Stomach (tissue), 9 donors: ENCODE results near the gene OTULIN. TPM values are rescaled to one million over a fixed set of nuclear protein-coding genes. Genes with fewer than 3 reads are reported as not detected.

Experiments
- DNase-seq, 2 donors: peaks; one replicate each; pipeline versions ENCODE4 v3.0.0 to v3.0.0-alpha.2; 2013 to 2019
- H3K27ac ChIP-seq, 5 donors: fragments of 200-600 bp in 4 of 5; sonication (generic) in 4 of 5; one replicate each; pipeline ENCODE4 v1.5.1; 2013 to 2019; ENCODE audit warnings: mild to moderate bottlenecking in 1 of 5, moderate library complexity in 1 of 5
- H3K27me3 ChIP-seq, 3 donors: fragments of 200-600 bp; sonication (generic); one replicate each; pipeline ENCODE4 v1.5.1; 2017 to 2019; ENCODE audit warnings: mixed run types in 1 of 3
- H3K36me3 ChIP-seq, 4 donors: fragments of 200-600 bp; sonication (generic); 1 replicate in 3 of 4; 2 replicates in 1 of 4; pipeline ENCODE4 v1.5.1; 2016 to 2019
- H3K4me1 ChIP-seq, 4 donors: fragments of 200-600 bp; sonication (generic); one replicate each; pipeline ENCODE4 v1.5.1; 2016 to 2019
- H3K4me3 ChIP-seq, 4 donors: fragments of 200-600 bp; sonication (generic) in 3 of 4; one replicate each; pipeline ENCODE4 v1.5.1; 2016 to 2019; ENCODE audit warnings: mild to moderate bottlenecking in 1 of 4
- H3K9me3 ChIP-seq, 4 donors: fragments of 200-600 bp; sonication (generic); one replicate each; pipeline ENCODE4 v1.5.1; 2016 to 2019
- CTCF ChIP-seq, 7 experiments: fragments of 450-650 bp in 4 of 7; fragments of 200-600 bp in 3 of 7; sonication (generic) in 3 of 7; IDR thresholded peaks; one replicate each; pipeline ENCODE4 v1.5.1; 2016 to 2019; ENCODE audit warnings: antibody characterized with exemption in 7 of 7, control low read depth in 2 of 7, mild to moderate bottlenecking in 1 of 7
- EP300 ChIP-seq: sonication (generic); formaldehyde crosslinking; IDR thresholded peaks from one replicate; pipeline ENCODE4 v1.6.1; 2017; ENCODE audit warnings: antibody characterized with exemption
- POLR2A ChIP-seq, 4 donors: fragments of 450-650 bp; IDR thresholded peaks; one replicate each; pipeline ENCODE4 v1.6.1; 2016; ENCODE audit warnings: antibody characterized with exemption in 4 of 4, control low read depth in 2 of 4, mild to moderate bottlenecking in 1 of 4, moderate library complexity in 1 of 4
- POLR2AphosphoS5 ChIP-seq, 3 donors: sonication (generic); formaldehyde crosslinking; IDR thresholded peaks; one replicate each; pipeline ENCODE4 v1.6.1; 2016; ENCODE audit warnings: antibody characterized with exemption in 3 of 3
- WGBS, 5 donors: extraction: QIAGEN DNeasy Blood & Tissue Kit in 3 of 5; methylation state at CpG; one replicate each; pipeline versions ENCODE4 v1.1.5 to v1.1.7; 2013 to 2018; 5-methylcytosine and 5-hydroxymethylcytosine counted together
- intact Hi-C: fragments of 100-400 bp; cut with DNase I; formaldehyde crosslinking; loops from one replicate; pipeline ENCODE4 v1.15.1; 2023; ENCODE audit warnings: low total_unique reads
- polyA plus RNA-seq, 3 donors: library from polyadenylated mRNA; stranded (reverse); fragments of 200-250 nt; gene quantifications; one replicate each; pipeline ENCODE4 v1.2.3, GENCODE V29; 2013
- total RNA-seq, 5 donors: library from RNA; depleted of rRNA; stranded (reverse); fragments of >200 nt; gene quantifications; one replicate each; pipeline versions ENCODE4 v1.1.0 to v1.2.3, GENCODE V29; 2014 to 2016
- donor health status: healthy with polysubstance abuse.
- donor health status: Bipolar disorder and iron deficiency.
- donor health status: healthy.

The OTULIN gene
- total and polyA plus RNA-seq, 8 donors: 2.5 to 47.2 (median 13.7) TPM

DNA sequence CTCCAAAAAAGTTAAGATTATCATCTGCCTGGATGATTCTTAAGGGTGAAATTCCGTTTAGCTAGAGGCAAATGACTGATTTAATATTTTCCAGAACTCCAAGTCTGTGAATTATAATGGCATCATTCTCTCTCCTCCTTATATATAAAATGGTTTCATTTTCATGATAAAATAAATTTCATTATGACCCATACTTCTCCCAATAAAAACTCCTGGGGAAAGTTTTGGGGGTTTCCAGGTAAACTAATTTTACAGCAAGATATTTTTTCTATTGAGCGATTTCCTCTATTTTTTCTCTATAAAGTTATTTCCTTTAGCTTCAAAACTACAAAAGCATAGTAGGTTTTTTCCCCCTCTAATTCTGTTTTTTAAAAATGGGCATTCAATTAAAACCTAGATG is 7.6 kb upstream of the OTULIN start:
- Histone ChIP-seq H3K4me1 (no peaks in the 10 kb centered on the region), H3K27me3 (no peaks in the 10 kb centered on the region), H3K27ac (no peak overlapping the region), H3K36me3 (no peaks in the 10 kb centered on the region), H3K9me3 (no peaks in the 10 kb centered on the region), H3K4me3 (no peak overlapping the region)
- intact Hi-C loops: no loop called here
- no peak for TF ChIP-seq POLR2AphosphoS5 (IDR thresholded peaks at IDR 0.05)
- TF ChIP-seq POLR2A (IDR thresholded peaks at IDR 0.05): no peak
- no peak for TF ChIP-seq CTCF (IDR thresholded peaks at IDR 0.05)
- TF ChIP-seq EP300: no peak
- 36 to 70% (median 43%) methylated on average over 2 of the region's 2 CpGs for WGBS, 5 donors
- DNase-seq: no peak

DNA sequence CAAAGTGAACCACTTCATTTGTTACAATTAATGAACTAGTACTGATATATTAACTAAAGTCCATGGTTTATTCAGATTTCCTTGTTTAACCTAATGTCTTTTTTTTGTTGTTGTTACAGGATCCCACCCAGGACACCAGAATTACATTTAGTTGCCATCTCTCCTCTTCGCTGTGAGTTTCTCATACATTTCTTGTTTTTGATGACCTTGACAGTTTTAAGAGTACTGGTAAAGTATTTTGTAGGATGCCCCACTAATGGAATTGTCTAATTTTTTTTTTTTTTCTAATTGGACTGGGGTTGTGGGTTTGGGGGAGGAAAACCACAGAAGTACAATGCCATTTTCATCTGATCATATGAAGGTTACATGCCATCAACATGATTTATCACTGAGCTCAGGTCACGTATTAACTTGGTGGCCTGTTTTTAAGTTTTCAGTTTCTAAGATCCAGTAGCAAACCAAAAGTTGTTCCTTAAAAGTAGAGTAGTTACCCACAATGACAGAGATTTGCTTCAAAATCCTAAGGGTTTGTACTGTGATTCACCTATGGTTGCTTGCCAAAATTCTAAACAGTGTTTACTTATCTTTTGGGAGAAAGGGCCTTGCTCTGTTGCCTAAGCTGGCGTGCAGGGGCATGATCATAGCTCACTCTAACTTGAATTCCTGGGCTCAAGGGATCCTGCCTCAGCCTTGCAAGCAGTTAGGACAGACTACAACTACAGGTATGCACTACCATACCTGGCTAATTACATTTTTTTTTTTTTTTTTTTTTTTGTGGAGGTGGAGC is 4.5 kb upstream of the OTULIN start:
- TF ChIP-seq POLR2AphosphoS5 (IDR thresholded peaks at IDR 0.05): no peak
- TF ChIP-seq CTCF (IDR thresholded peaks at IDR 0.05): no peak
- no peak for TF ChIP-seq EP300
- no peak for TF ChIP-seq POLR2A (IDR thresholded peaks at IDR 0.05)
- Histone ChIP-seq H3K4me3 (no peak overlapping the region), H3K27me3 (no peaks in the 10 kb centered on the region), H3K36me3 (no peaks in the 10 kb centered on the region), H3K9me3 (no peaks in the 10 kb centered on the region), H3K4me1 (peaks cover 0 to 13% (median 12%) of the 10 kb centered on the region in 4 donors), H3K27ac (no peak overlapping the region)
- no peak for DNase-seq
- WGBS, 5 donors: 83 to 92% (median 90%) methylated on average over 3 of the region's 3 CpGs
- intact Hi-C loops: no loop called here

- Histone ChIP-seq H3K4me3 (no peak overlapping the region), H3K4me1 (peaks cover 5 to 20% (median 17%) of the 10 kb centered on the region in 4 donors), H3K27me3 (no peaks in the 10 kb centered on the region), H3K27ac (no peak overlapping the region), H3K36me3 (no peaks in the 10 kb centered on the region), H3K9me3 (no peaks in the 10 kb centered on the region)
- intact Hi-C loops: no loop called here
- 65 to 80% (median 69%) methylated on average over 2 of the region's 2 CpGs for WGBS, 5 donors
- DNase-seq: no peak
- TF ChIP-seq EP300: no peak
- TF ChIP-seq CTCF (IDR thresholded peaks at IDR 0.05): no peak
- TF ChIP-seq POLR2AphosphoS5 (IDR thresholded peaks at IDR 0.05): no peak
- TF ChIP-seq POLR2A (IDR thresholded peaks at IDR 0.05): no peak
These were observed 3.7 kb upstream of the OTULIN start for GRCh38 chr5:14660833-14661232.

DNA sequence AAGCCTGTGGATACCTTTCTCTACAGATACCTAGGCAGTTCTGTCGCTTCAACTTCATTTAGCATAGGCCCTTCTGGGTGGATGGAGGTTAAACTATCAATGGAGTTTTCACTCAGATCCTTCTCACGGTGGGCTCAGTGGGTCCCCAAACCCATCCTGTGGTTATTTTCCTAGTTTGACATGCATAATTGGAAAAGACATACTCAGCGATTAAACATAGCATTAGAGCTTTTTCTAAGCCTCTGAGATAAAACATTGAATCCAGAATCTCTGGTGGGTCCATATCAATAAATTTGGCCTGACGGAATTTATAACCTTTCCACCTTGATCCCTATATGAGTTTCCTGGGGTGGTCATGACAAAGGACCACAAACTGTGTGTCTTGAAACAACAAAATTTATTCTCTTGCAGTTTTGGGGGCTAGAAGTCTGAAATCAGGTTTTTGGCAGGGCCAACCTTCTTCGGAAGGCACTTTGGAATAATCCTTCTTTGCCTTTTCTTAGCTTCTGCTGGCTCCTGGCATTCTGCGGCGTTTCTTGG is 1.7 kb upstream of the OTULIN start:
- H3K36me3 ChIP-seq: no peaks in the 10 kb centered on the region
- TF ChIP-seq CTCF (IDR thresholded peaks at IDR 0.05) (no peak), POLR2AphosphoS5 (IDR thresholded peaks at IDR 0.05) (no peak), POLR2A (IDR thresholded peaks at IDR 0.05) (no peak), EP300 (no peak)
- H3K27me3 ChIP-seq: no peaks in the 10 kb centered on the region
- DNase-seq: no peak
- no peak overlapping the region for H3K4me3 ChIP-seq
- no peak overlapping the region for H3K27ac ChIP-seq
- H3K4me1 ChIP-seq: peaks cover 15 to 39% (median 33%) of the 10 kb centered on the region in 4 donors
- intact Hi-C loops: no loop called here
- H3K9me3 ChIP-seq: no peaks in the 10 kb centered on the region
- 95 to 99% (median 97%) methylated on average over 7 of the region's 7 CpGs for WGBS, 5 donors
